HG02885 (cell line): ENCODE measurements around the gene YY1.
"Not testable (repeated sequence)": the region's sequence is repeated elsewhere in the genome, so short reads cannot be mapped to it uniquely, and the experiment has no call there.

Experiments
- ATAC-seq: cut with Tn5 transposase; IDR thresholded peaks from one replicate; pipeline ENCODE4 v1.9.1; 2021; ENCODE audit warnings: mild to moderate bottlenecking; ENCODE audit not compliant: unreplicated experiment, poor library complexity

The YY1 gene

GRCh38 chr14:100282766-100283419 is 43.9 kb downstream of the YY1 start:
- no peak for ATAC-seq

- not testable (repeated sequence) for ATAC-seq
Observed at GRCh38 chr14:100283436-100283835, 44.5 kb downstream of the YY1 start.

DNA sequence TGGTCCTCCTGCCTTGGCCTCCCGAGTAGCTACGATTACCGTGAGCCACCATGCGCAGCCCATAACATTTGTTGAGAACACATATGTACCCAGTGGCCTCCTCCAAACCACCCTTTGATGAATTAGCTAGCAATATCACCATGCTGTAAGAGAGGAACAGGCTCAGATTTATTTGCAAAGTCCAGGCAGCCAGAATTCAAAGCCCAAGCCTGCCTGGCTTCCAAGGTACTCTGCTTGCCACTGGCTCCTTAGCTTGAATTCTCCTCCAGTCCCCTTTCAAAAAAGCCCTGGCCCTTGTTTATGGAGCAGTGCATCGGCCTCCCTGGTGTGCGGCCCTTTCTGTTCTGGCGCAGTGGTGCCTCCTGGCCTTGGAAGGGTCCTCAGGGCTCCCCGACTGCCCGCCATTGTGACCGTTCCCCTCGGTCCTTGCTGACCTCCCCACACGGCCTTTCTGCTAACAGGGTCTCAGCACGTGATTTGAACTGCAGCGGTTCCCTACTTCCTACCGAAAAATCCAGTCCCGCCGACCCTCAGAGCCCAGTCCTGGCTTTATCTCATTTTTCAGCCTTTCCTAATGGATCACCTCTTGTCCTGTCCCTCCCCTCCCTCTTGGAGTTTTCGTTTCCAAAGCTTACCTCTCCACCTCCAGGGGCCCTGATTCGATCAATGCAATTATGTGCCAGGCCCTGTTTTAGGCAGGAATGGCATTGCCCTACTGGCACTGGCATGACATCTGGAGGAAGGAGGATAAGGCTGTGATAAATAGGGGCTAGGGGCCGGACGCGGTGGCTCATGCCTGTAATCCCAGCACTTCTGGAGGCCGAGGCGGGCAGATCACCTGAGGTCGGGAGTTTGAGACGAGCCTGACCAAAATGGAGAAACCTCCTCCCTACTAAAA is 45.3 kb downstream of the YY1 start:
- no peak for ATAC-seq

- ATAC-seq = peak; percentile 89
Observed at GRCh38 chr14:100285021-100285912, 46.3 kb downstream of the YY1 start.

DNA sequence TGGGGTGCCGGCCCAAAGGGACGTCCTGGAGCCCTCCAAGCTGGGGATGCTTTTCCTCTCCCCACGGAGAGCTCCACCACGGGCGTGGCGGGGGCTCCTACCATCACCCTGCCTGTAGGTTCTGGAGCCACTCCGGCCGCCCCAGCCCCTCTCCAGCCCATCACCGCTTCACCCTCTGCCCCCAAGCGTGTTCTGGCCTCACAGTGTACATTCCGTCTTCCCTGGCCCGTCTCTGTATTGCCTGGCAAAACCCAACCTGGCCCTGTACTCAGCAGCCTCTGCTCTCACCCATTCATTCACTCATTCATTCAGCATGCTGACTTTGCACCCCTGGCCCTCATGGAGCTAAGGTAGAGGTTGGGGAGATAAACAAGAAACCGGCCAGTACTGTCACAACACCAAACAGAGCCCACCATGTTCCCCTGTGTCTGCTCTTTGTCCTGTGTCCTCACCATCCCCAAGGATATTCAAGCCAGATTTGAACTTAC is 47.0 kb downstream of the YY1 start:
- ATAC-seq = no peak

DNA sequence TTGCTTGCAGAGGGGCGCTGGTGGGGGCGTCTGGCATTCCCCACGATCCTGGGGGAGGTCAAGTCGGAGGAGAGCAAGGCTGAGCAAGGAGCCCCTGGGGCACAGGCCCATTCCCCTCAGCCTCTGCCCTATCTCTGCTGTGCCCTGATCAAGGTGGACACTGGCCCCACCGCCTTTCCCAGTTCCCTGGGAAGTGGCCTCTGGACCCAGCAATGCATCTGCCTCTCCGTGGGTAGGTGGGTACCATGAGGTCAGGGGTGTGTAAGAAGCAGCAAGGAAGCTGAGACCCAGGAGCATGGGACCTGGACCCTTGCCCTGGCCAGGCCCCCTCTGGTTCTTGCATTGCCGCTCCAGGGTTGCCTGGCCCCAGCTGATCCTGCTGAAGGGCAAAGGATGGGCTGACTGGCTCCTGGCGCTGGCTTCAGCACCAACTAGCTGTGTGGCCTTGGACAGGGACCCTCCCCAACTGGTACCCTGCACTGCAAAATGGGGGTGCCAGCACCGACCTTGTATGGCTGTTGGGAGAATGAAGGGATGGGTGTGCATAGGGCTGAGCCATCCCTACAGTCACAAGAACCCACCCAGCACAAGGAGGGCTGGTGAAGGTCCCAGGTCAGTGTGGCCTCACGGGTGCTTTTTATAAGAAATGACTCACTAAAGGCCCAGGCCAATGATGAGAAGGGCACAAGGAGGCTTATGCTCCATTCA is 47.7 kb downstream of the YY1 start:
- ATAC-seq = no peak

DNA sequence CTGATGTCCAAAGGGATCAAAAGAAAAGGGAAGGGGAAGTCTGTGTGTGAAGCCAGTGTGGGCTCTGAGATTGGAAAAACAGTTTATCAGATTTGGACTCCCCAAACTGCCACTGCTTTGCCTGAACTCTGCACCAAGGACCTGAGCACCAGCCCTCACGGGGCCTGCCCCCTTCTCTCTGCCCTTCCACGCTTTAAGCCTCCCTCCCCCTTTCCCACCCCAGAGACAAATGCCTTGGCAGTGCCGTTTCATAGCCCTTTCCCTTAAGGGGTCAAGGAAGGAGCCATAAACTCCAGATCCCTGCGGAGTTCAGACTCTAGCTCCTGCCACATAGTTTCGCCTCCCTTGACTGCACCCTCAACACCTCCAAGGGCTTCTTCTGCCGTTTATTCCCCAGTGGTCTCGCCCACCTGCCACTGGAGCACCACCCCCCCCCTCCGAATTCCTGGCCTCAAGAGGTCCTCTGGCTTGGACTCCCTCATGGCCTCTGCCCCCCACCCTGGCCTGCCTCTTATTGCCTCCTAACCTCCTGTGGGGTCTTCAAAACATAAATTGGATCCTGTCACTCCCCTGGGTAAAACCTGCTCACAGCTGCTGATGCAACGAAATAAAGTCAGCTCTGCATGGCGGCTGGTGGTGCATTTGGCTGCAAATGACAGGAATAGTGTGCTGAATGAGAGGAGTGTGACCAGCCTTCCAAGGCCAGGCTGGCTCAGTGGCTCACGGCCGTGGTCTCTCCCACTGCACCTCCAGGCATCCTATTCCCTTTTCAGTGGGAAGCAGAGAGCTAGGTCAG is 48.5 kb downstream of the YY1 start:
- ATAC-seq = no peak

- ATAC-seq = not testable (repeated sequence)
Observed at GRCh38 chr14:100287998-100288295, 49.0 kb downstream of the YY1 start.

- ATAC-seq = no peak
Observed at GRCh38 chr14:100288382-100289185, 49.6 kb downstream of the YY1 start.

- ATAC-seq = no peak
Observed at GRCh38 chr14:100289916-100290606, 51.1 kb downstream of the YY1 start.

- no peak for ATAC-seq
Observed at GRCh38 chr14:100290607-100291304, 51.8 kb downstream of the YY1 start.

DNA sequence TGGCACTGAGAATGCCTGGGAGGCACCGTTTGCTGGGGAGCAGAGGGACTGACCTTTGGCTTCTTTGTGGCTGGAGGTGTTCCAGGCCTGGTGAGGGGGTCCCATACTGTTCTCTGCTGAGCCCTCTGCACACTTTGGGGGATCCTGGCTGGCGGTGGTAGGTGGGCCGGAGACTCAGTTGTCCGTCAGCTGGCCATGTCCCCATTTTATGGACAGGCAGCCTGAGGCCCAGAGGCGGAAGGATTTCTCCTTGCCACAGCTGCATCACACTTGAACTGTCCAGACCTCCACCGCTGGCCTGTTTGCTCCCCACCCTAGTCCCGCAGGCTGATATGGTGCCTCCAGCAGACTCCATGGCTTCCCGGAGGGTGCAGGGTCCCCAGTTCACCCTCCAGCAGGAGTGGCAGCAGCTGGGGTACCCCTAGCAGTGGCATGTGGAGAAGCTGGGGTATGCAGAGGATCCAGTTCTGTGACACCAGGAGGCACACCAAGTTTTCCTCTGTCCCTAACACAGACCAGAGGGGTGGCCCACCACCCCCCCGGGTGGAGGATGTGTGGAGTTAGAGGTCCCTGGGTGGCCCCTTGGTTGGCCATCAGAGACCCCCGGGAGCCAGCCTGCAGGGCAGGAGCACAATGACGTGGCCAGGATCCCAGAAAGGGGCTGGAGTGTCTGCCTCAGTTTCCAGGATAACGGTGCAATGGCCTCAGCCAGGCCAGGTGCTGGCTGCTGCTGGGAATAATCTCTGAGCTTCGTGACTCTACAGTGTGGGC is 52.5 kb downstream of the YY1 start:
- no peak for ATAC-seq

DNA sequence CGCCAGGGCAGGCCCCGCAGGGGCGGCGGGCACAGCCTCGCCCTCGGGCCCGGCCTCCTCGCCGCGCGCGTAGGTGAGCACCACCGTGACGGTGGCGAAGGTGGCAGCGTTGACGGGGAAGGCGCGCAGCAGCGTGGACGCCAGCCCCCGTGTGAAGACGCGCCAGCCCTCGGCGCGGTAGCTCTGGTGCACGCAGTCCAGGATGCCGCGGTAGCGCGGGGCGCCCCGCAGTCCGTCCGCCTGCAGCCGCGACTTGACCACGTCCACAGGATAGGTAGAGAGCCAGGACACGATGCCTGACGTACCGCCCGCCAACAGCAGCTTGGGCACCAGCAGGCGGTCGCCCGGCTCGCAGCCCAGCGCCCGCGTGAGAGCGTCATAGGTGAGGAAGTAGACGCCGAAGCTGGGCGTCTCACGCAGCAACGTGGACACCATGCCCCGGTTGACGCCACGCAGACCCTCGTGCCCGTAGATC is 53.4 kb downstream of the YY1 start:
- no peak for ATAC-seq

DNA sequence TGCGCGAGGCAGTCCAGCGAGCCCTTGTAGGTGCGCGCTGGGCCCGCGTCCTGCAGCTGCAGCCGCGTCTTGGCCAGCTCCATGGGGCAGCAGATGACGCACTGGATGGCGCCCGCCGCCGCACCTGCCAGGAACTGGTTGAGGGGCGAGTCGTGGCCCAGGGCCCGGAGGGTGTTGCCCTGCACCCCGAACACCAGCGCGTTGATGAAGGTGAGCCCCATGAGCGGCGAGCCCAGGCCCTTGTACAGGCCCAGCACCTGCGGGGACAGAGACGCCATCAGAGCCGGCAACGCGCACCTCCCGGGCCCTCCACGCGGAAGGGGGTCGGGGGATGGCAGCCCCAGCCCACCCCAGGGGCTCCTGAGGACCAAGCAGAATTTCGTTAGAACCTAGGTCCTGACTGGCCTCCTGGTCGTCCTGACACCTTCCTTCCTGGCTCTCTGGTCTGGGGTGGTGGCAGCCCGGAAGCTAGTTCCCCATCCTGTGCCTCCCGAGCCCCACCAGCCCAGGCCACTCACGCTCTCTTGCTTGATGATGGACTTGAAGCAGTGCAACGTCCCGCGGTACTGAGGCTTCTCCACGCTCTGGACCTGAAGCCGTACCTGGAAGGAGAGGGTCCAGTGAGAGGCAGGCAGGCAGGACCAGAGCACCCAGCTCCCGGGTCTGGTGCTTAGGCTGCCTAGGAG is 54.0 kb downstream of the YY1 start:
- ATAC-seq = no peak

DNA sequence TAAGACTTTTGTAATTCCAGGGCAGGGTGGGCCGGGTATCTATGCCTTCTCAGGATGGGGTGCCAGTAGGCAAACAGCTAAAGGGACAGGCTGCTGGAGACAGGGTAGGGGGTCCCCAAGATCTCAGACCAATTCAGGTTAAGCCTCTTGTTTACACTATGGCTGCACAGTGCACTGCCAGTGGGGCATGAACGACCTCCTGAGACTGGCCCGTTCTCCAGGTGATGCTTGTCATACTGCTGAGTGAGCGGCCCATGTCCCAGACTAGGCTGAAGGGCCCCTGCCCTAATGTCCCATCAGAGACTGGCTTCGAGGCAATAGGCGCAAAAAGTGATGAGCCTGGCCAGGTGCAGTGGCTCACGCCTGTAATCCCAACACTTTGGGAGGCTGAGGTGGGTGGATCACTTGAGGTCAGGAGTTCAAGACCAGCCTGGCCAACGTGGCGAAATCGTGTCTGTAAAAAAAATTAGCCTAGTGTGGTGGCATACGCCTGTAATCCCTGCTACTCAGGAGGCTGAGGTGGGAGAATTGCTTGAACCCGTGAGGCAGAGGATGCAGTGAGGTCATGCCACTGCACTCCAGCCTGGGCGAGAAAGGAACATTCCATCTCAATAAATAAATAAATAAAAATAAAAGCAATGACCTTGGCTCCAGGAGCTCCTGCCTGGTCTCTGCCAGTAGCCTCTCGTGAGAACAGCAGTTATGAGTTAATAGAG is 54.7 kb downstream of the YY1 start:
- no peak for ATAC-seq
